WTC11 (cell line): ENCODE data around the gene CLASP1. TPM values are rescaled to one million over a fixed set of nuclear protein-coding genes. Genes with fewer than 3 reads are reported as not detected.

Experiments used
- ATAC-seq: fragments of 200-7000 bp; cut with Tn5 transposase; 2 replicates; pipeline ENCODE4 v1.10.0; 2021; ENCODE audit warnings: mild to moderate bottlenecking, moderate library complexity
- CTCF ChIA-PET: fragments of 300-600 bp; sonication (Branson Sonifier 250); formaldehyde crosslinking; loops from one replicate; lab custom pipeline; 2021; ENCODE audit warnings: antibody characterized with exemption; lab: Charles Lee
- POLR2A ChIA-PET: fragments of 350-600 bp; sonication (Branson Sonifier 250); formaldehyde crosslinking; loops from one replicate; lab custom pipeline; 2021; ENCODE audit warnings: antibody characterized with exemption; lab: Charles Lee
- DNase-seq: peaks from one replicate; pipeline ENCODE4 v3.0.0; 2021; ENCODE audit warnings: low spot score
- H3K27ac Mint-ChIP-seq: 2 replicates; pipeline ENCODE4 v1.8.0; 2021; ENCODE audit warnings: mixed read lengths
- H3K27me3 Mint-ChIP-seq: 2 replicates; pipeline ENCODE4 v1.8.0; 2021; ENCODE audit warnings: low read depth, mild to moderate bottlenecking, moderate library complexity, mixed read lengths
- H3K36me3 Mint-ChIP-seq: 2 replicates; pipeline ENCODE4 v1.8.0; 2021; ENCODE audit warnings: mixed read lengths
- H3K4me1 Mint-ChIP-seq: 2 replicates; pipeline ENCODE4 v1.8.0; 2022; ENCODE audit warnings: mixed read lengths
- H3K4me3 Mint-ChIP-seq: 2 replicates; pipeline ENCODE4 v1.8.0; 2021; ENCODE audit warnings: mild to moderate bottlenecking, moderate library complexity, mixed read lengths
- H3K9me3 Mint-ChIP-seq: 2 replicates; pipeline ENCODE4 v1.8.0; 2021; ENCODE audit warnings: mixed read lengths
- ESRRA ChIP-seq: sonication (generic); formaldehyde crosslinking; IDR thresholded peaks from 2 replicates; pipeline ENCODE4 v1.8.1; 2022; ENCODE audit warnings: mild to moderate bottlenecking, missing genetic modification reagents, borderline replicate concordance
- FOXP1 ChIP-seq: sonication (generic); formaldehyde crosslinking; IDR thresholded peaks from 2 replicates; pipeline ENCODE4 v1.8.0; 2022; ENCODE audit warnings: missing genetic modification reagents, mild to moderate bottlenecking, moderate library complexity, borderline replicate concordance
- FOXP4 ChIP-seq: sonication (generic); formaldehyde crosslinking; IDR thresholded peaks from 2 replicates; pipeline ENCODE4 v1.8.0; 2022; ENCODE audit warnings: mild to moderate bottlenecking, missing genetic modification reagents
- MYBL2 ChIP-seq: sonication (generic); formaldehyde crosslinking; IDR thresholded peaks from 2 replicates; pipeline ENCODE4 v1.8.1; 2023; ENCODE audit warnings: mild to moderate bottlenecking, moderate library complexity, missing genetic modification reagents
- NR3C1 ChIP-seq: sonication (generic); formaldehyde crosslinking; conservative IDR thresholded peaks from 2 replicates; pipeline ENCODE4 v1.8.1; 2023; ENCODE audit warnings: low read depth, mild to moderate bottlenecking, missing genetic modification reagents
- PREB ChIP-seq: sonication (generic); formaldehyde crosslinking; IDR thresholded peaks from 2 replicates; pipeline ENCODE4 v1.8.1; 2022; ENCODE audit warnings: mild to moderate bottlenecking, missing genetic modification reagents, moderate library complexity, borderline replicate concordance
- RORB ChIP-seq: fragments of 250-450 bp; sonication (Bioruptor Pico); IDR thresholded peaks from 2 replicates; pipeline ENCODE4 v1.9.0; 2021; ENCODE audit warnings: mild to moderate bottlenecking
- TCF7 ChIP-seq: sonication (generic); formaldehyde crosslinking; IDR thresholded peaks from 2 replicates; pipeline ENCODE4 v1.8.0; 2022; ENCODE audit warnings: mild to moderate bottlenecking, low read depth, missing genetic modification reagents, moderate library complexity
- ZBTB21 ChIP-seq: sonication (generic); formaldehyde crosslinking; IDR thresholded peaks from 2 replicates; pipeline ENCODE4 v1.8.1; 2023; ENCODE audit warnings: mild to moderate bottlenecking, missing genetic modification reagents, borderline replicate concordance
- ZNF263 ChIP-seq: sonication (generic); formaldehyde crosslinking; IDR thresholded peaks from 2 replicates; pipeline ENCODE4 v1.8.1; 2022; ENCODE audit warnings: low read depth, mild to moderate bottlenecking, moderate library complexity, missing genetic modification reagents
- ZNF281 ChIP-seq: sonication (generic); formaldehyde crosslinking; IDR thresholded peaks from 2 replicates; pipeline ENCODE4 v1.8.0; 2023; ENCODE audit warnings: mild to moderate bottlenecking, missing genetic modification reagents
- ZNF423 ChIP-seq: fragments of 250-450 bp; sonication (Bioruptor Pico); IDR thresholded peaks from 2 replicates; pipeline ENCODE4 v2.1.2; 2022; ENCODE audit warnings: mild to moderate bottlenecking, moderate library complexity
- ZNF671 ChIP-seq: fragments of 250-450 bp; sonication (Bioruptor Pico); IDR thresholded peaks from 2 replicates; pipeline ENCODE4 v1.8.0; 2021; ENCODE audit warnings: mild to moderate bottlenecking
- total RNA-seq: library from RNA; stranded (reverse); gene quantifications from 3 replicates; pipeline ENCODE4 v1.2.3, GENCODE V29; 2021
- TF ChIP-seq, protein P1 (sequence below): sonication (generic); formaldehyde crosslinking; IDR thresholded peaks from 2 replicates; pipeline ENCODE4 v1.8.1; 2023; ENCODE audit warnings: mild to moderate bottlenecking, moderate library complexity, missing genetic modification reagents

The CLASP1 gene
- total RNA-seq, 1 experiment from 2014 or later: 50.0 TPM

DNA sequence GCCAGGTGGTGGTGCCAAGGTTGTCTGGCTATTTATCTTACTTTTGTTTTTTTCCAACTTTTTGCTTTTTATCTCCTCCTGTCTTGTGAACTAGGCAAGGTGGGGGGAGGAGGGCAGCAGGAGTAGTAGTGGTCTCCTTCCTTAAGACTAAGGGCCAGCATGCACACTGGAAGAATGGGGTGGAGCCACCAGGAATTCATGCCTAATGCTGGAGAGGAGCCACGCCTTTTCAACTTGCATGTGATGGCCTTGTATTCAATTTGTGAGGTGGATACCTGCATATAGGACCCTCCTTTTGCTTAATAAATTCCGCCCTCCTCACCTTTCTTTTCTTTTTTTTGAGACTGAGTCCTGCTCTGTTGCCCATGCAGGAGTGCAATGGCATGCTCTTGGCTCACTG lies 37.6 kb upstream of the CLASP1 start:
- Mint-ChIP-seq H3K9me3 (peaks cover 31% of the 10 kb centered on the region), H3K27ac (peak overlapping the region; percentile 83; the same call in 1 of the 2 replicates), H3K36me3 (peaks cover 28% of the 10 kb centered on the region), H3K4me1 (peaks cover 55% of the 10 kb centered on the region), H3K4me3 (peak overlapping the region; percentile 66; the same call in 1 of the 2 replicates), H3K27me3 (peaks cover 30% of the 10 kb centered on the region)
- no peak for TF ChIP-seq ZBTB21
- no peak for TF ChIP-seq ESRRA (CRISPR knock-in tag)
- TF ChIP-seq ZNF423 (CRISPR knock-in tag): no peak
- TF ChIP-seq TCF7 (CRISPR knock-in tag): no peak
- TF ChIP-seq MYBL2: no peak
- TF ChIP-seq ZNF281 (CRISPR knock-in tag): no peak
- no peak for TF ChIP-seq NR3C1 (CRISPR knock-in tag)
- no peak for TF ChIP-seq ZNF671
- TF ChIP-seq RORB (CRISPR knock-in tag): no peak
- TF ChIP-seq FOXP4 (CRISPR knock-in tag): no peak
- TF ChIP-seq PREB (CRISPR knock-in tag): no peak
- CTCF ChIA-PET: interaction anchor here (0.5 kb wide), 1 partner anchor 112 kb away, joined by 3 read pairs; no protein-coding TSS in a partner anchor
- POLR2A ChIA-PET: interaction anchor here (0.6 kb wide), 1 partner anchor 33 kb away, joined by 4 read pairs; no protein-coding TSS in a partner anchor
- DNase-seq: no peak
- peak; percentile 28 for ATAC-seq

DNA sequence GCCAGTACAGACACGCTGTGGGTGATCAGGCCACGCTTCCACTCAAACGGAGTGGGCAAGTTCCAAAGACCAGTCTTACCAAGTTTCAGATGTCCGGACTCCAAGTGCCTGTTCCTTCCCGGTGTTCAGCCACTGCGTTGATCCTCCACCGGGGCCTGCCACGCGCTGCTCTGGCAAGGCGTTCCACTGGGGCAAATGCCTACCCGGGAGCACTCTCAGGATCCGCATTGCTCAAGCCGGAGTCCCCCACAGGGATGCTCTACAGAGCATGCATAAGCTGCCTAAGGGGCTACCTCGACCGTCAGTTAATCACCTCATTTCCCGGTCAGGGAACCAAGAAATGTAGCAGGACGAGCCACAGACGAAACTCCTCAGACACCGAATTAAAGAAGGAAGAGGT lies 37.0 kb upstream of the CLASP1 start:
- peaks cover 35% of the 10 kb centered on the region for H3K36me3 Mint-ChIP-seq
- peak overlapping the region; percentile 57 for H3K27ac Mint-ChIP-seq
- POLR2A ChIA-PET: interaction anchor here (0.6 kb wide), 1 partner anchor 34 kb away, joined by 4 read pairs; no protein-coding TSS in a partner anchor
- peak; percentile 46 for DNase-seq
- H3K27me3 Mint-ChIP-seq: peaks cover 37% of the 10 kb centered on the region
- TF ChIP-seq, protein P1, sequence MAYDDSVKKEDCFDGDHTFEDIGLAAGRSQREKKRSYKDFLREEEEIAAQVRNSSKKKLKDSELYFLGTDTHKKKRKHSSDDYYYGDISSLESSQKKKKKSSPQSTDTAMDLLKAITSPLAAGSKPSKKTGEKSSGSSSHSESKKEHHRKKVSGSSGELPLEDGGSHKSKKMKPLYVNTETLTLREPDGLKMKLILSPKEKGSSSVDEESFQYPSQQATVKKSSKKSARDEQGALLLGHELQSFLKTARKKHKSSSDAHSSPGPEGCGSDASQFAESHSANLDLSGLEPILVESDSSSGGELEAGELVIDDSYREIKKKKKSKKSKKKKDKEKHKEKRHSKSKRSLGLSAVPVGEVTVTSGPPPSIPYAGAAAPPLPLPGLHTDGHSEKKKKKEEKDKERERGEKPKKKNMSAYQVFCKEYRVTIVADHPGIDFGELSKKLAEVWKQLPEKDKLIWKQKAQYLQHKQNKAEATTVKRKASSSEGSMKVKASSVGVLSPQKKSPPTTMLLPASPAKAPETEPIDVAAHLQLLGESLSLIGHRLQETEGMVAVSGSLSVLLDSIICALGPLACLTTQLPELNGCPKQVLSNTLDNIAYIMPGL (CRISPR knock-in tag): no peak
- TF ChIP-seq FOXP1 (no peak), ZNF263 (CRISPR knock-in tag) (peak; percentile 77; the same call in 1 of the 2 replicates)
- peak overlapping the region; percentile 66 for H3K4me3 Mint-ChIP-seq
- H3K9me3 Mint-ChIP-seq: peaks cover 37% of the 10 kb centered on the region
- ATAC-seq: peak; percentile 54
- CTCF ChIA-PET: interaction anchor here (0.5 kb wide), 1 partner anchor 112 kb away, joined by 3 read pairs; no protein-coding TSS in a partner anchor
- peaks cover 62% of the 10 kb centered on the region for H3K4me1 Mint-ChIP-seq
